Right renal cortex interstitium (tissue), 3 donors: ENCODE results near the gene TBX15. TPM values are rescaled to one million over a fixed set of nuclear protein-coding genes. Genes with fewer than 3 reads are reported as not detected.
"Not testable (repeated sequence)": the region's sequence is repeated elsewhere in the genome, so short reads cannot be mapped to it uniquely, and the experiment has no call there.

ENCODE experiments used
- DNase-seq, 3 donors: peaks; one replicate each; pipeline ENCODE4 v3.0.0-alpha.2; 2013; ENCODE audit warnings: low read depth in 3 of 3, low spot score in 2 of 3
- polyA plus RNA-seq, 3 donors: library from polyadenylated mRNA; unstranded; fragments of 120-200 nt; gene quantifications; one replicate each; pipeline ENCODE4 v1.2.1, GENCODE V29; 2013; ENCODE audit not compliant: insufficient read length in 3 of 3

TBX15 gene
- polyA plus RNA-seq, 3 donors, result 0.17 to 0.49 (median 0.31) TPM

DNA sequence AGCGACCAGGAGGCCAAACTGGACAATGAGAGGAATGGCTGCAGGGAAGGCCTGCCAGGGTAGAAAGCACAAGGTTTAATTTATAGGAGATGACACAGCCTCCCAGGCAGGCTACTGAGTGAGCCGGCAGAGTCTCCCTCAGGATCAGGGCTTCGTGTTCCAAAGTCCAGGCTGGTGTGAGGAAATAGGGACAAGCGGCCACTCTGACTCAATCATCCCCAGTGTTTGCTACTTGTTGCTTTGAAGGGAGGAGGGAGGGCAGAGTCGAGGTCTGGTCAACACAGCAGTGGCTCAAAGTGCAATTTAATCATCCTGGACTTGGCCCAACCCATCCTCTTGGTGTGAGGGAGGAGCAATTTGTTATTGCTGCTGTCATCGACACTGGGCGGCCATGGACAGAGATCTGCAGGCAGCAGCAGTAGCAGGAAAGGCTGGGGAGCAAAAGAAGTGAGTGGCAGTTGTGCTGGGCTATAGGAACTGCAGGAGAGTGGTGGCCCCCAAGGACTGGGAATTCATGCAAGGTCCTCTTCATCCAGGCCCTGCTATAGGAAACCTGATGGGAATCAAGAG lies 27.5 kb downstream of the TBX15 start:
- no peak for DNase-seq

DNA sequence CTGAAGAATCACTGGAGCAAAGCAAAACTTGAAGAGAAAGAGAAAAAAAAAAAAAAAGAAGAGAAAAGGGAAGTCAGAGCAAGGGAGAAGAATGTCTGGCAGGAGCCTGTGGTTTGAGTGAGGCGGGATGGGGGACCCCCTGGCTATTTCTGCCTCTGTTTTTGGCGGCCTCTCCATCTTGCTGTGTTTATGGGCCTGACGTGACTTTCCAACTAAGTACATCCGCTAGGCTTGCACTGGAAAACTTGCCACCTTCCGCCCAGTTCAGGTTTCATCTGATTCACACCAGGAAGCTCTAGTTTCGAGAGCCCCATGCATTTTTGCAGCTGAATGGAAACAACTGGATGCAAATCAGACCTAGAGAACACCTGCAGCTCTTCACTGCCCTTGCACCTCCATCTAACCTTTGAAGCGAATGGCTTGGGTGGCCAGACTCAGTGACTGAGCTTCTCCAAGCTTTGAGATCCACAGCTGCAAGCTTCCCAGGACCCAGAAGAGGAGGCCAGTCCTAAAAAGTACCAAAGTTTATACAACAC lies 28.0 kb downstream of the TBX15 start:
- no peak for DNase-seq

DNA sequence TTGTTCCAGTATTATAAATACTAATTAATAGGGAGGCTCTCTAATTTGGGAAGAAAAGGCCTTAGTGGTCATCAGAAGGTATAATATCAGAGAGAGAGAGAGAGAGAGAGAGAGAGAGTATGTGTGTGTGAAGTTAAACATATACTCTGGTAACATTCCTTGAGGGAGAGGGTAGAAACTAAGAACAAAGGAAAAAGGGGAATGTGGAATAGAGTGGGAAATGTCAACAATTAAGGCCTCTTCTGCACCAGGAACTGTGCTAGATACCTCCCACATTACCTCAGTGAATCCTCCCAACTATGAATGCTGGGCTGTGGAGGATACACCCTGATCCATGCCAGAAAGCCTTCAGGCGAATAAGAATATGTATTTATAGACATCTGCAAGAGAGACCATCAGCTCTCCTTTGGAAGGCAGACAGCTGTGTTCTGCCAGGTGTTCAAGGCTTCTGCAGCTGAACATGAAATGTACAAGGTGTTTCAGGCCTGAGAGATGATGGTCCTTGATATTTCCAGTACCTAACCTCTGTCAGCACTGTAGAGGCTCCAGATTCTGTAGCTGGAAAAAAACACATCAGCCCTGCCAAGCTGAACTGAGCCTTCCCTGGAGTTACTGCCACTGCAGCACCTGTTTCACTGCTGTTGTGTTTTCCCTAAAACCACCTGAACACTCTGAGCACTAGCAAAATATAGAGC lies 29.1 kb downstream of the TBX15 start:
- DNase-seq, result no peak

DNA sequence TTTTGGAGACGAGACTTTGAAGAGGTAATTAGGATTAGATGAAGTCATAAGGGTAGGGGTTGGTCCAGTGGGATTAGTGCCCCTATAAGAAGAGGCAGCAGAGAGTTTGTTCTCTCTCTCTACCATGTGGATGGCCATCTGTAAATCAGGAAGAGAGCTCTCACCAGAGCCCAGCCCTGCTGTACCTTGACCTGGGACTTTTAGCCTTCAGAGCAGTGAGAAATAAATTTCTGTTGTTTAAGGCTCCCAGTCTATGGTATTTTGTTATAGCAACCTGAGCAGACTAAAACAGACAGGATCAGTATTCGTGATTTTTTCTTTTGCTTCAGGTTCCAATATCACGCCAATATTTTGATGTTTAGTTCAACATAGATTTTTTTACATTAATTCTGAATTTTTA lies 30.0 kb downstream of the TBX15 start:
- no peak for DNase-seq

DNA sequence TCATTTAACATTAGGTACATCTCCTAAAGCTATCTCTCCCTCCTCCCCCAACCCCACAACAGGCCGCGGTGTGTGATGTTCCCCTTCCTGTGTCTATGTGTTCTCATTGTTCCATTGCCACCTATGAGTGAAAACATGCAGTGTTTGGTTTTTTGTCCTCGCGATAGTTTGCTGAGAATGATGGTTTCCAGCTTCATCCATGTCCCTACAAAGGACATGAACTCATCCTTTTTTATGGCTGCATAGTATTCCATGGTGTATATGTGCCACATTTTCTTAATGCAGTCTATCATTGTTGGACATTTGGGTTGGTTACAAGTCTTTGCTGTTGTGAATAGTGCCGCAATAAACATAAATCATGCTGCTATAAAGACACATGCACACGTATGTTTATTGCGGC lies 30.6 kb downstream of the TBX15 start:
- DNase-seq, result not testable (repeated sequence)

DNA sequence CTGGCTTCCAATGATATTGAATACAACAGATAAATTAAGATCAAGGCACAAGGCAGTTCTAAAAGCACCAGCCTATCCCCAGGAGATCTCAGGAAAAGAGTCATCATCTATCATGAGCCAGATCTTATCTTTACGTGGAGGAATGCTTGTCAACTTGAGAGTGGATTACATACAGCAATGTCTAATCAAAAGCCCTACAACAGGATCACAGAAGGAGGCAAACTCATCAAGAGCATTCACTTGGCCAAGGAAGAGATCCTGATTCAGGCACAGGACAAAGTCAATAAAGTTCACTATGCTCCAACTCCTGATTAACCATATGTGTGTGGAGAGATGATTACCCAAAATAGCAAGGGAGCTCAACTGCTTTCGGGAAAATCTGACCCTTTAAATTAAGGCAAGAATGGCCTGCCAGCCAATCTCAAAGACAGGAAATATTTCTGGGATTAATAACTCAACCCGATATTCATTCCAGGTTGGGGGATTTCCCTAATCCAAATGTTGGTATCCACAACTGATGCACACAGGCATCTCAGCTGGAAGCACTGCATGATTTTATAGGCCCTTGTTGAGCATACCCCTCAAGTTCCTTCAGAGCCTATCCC lies 33.7 kb downstream of the TBX15 start:
- no peak for DNase-seq

DNA sequence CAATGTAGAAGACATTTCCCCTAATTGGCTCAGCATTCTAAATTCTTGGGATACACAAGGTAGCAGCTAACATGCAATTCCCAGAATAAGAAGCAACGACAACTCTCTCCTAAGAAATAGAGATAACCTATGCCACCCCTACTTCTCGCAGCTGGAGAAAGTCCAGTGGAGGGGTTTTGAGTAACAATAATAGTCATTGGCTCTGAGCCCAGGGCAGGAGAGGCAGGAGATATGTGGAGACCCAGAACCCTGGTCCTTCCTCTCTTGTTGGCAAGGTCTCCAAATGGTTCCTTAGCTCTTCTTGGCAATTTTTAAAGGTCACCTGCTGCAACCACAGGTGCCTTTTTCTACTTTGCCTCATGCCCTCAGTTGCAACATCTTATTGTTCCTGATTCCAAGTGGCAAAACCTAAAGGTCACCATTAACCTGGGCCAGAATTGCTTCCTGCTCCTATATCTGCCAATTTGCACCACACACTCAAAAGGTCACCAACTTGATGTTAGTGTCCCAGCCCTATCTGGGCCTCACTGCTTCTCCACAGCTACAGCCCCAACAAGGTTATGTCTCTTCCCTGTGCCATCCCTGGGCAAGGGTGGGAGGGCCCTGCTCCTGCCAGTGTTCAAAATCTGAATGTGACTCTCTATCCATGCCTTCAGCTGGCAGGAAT lies 36.7 kb downstream of the TBX15 start:
- DNase-seq, result no peak

DNA sequence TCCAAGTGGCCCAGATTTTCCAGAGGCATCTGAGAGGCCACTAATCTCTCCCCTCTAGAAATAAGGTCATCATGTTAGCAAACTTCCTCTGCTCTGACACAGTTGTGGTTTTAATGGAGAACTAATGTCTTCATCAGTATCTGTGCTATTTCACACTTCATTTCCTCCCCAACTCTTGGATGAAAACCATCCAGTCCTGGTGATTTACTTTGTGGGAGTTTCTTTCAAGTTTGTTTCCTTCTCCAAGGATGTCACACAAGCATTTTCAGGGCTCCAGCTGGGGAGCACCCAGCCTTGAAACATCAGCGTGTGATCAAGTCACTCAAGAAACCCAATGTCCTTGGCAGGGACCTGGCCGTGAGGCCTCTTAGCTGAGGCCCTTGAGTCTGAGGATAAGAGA lies 38.8 kb downstream of the TBX15 start:
- no peak for DNase-seq

DNA sequence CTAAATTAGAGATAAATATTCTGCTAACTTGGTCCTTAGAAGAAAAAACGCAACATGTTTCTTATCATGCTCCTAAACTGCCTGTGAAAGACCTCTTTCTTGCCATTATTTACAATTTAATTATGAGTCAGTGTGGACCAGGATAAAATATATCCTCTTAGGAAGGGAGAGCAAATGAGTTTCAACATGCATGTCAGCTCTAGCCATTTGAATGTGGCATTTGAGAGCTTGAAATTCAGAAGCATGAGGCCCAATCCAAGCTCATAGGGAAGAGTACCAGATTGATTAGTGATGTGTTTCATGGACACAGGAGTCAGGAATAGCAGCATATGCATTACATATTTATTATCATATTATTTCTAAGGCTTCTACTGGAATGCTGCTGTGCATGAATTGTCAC lies 39.3 kb downstream of the TBX15 start:
- no peak for DNase-seq

DNA sequence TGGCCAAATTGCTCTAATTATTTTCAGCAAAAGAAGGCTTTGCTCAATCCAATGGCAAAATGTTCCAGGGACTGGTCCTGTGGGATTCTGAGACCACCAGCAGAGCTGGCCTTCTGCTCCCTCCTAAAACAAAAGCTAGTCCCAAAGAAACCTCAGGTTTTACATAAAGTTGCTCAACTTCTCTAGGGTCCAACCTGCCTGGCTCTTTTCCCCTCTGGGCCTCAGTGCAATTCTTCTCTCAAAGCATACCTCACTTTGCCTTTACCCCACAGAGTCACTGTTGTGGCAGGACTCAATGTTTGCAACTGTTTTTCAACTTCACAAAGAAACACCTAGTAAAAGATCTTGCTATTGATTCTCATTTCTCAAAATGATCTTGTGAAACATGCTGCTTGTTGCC lies 39.8 kb downstream of the TBX15 start:
- DNase-seq, result no peak

DNA sequence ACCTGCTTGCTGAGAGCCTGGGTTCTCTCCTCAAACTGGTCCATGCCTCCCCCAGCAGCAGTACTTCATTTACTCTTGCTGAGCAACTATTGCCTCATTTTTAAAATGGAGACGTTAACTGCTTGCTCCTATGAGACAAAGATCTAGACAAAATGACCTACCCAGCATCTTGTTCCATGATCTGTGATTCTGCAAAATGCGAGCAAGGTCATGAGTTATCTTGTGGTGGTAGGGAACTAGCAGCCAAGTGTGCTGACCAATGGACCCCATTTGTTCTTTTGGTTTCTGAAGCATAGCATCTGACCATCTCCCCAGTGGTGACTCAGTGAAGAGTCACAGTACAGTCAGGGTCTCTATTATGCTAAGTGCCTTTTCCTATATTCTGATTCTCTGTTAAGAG lies 40.4 kb downstream of the TBX15 start:
- no peak for DNase-seq

DNA sequence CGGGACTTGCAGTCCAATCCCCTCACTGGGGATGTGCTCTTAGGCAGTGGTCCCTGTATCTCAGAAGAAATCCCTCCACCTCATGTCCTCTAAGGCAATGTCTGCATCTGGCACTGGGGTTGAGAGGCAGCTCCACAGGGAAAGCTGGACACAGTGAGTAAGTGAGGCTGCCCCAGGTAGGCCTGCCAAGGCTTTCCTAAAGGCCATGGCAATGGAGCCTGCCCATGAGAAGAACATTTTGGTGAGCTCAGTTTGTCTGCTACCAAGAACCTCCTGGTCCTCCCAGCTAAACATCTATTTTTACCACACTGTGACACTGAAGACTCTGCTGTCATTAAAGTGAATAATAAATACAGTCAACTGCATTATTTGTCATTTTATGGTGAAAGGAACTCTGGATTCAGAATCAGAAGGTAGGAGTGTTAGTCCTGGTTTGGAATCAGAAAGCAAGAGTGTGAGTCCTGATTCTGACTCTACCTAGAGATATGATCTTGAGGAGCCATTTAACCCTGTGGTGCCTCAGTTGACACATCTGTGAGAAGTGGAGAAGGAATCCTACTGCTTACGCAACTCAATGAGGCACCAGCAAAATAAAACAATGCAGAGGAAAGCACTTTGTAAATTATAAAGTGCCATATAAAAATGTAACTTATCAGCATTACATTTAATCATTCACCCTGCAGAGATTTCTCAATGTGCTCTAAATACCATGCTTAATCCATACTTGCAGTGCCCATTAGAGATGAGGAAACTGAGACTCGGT lies 41.0 kb downstream of the TBX15 start:
- DNase-seq, result no peak

DNA sequence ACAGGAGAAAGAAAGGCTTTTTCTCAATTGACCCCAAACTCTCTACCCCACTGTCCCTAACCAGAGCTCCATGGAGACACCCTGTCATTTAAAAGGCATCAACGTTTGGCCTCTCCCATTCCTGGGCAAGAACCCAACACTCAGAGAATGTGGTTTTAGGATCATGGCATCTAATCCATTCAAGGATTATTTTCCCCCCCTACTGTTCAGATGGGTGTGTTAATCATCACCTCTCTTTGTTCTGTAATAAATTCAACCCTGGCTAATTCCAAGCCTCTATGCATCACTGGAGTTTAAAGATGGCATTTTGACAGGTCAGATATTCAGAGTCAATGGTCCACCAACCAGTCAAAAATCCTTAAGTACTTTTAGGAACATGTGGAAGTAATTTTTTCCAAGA lies 42.7 kb downstream of the TBX15 start:
- DNase-seq, result no peak

DNA sequence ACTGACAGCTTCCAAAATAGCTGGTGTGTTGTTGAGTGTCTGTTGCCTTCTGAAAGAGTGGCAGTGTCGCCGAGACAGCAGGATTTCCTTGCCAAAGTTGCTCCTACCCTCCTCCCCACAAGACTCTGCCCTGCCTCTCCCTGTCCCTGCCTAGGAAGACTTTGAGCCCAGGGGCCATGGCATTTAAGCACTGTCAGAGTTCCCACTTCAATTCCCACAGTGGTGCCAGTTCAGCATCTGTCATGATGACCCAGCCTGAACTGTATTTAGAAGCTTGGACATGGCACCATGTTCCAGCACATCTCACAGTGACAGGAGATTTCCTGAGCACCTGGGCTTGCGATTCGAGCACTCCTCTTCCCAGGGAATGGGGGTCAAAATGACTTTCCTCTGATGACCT lies 43.6 kb downstream of the TBX15 start:
- DNase-seq, result no peak

DNA sequence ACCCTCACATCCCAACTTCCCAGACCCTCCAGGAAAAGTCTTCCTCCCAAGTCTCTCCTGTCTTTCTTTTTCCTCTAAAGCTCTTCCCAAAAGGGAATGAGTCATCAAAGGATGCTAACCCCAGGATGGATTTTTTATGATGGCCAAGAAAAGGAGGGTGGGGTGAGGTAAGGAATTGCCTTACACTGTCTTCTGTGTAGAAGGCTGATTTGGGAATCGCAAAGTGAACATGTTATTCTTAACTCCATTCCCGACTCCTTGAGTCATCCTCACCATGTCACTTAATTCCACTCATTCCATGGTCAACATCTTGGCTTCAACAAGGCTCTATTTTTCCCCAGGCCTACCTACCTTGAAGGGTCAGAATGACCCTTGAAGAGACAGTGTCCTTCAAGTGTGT lies 44.0 kb downstream of the TBX15 start:
- no peak for DNase-seq

DNA sequence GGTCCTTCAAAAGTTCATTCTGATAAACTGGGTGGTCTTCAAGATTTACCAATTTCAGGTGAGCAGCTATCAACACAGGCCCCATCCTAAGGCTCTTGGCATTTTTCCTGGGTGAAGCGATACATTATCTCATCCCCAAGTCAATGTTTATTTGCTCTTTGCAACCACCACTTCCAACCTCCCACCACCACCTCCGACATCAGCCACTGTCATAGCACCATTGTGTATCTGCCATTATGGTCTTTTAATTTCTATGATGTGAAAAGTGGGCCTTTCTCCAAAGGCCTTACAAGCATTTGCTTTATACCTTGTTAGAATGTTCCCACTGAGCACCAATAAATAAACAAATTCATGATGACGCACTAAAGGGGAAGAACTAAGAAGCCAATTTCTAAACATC lies 47.2 kb downstream of the TBX15 start:
- no peak for DNase-seq

DNA sequence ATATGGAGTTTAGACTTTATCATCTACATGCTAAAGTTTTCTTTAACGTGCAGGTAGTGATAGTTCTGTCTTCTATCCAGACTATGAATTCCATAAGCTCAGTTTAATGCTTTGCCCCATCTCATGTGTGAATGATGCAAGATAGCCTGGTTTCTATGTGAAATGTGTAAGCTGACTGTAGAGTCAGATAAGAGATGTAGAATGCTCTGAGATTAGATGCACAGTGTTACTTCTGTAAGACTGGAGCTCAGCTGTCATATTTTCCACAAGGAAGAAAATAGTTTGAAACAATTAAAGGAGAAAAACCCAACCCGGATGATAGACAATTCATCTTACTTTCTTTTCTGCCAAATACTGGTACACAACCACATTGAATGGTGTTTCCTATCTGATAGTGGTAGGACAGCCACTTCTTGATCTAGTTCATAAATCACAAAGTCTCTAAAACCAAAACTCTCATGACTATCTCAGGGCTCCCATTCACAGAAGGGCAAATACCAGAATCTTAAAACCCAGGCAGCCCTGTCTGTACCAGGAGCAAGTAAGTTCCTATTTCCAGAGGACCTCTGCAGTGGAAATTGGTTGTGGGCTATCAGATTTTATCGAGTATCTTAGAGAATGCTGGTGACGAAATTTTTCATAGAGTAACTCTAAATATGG lies 50.6 kb downstream of the TBX15 start:
- DNase-seq, result no peak

DNA sequence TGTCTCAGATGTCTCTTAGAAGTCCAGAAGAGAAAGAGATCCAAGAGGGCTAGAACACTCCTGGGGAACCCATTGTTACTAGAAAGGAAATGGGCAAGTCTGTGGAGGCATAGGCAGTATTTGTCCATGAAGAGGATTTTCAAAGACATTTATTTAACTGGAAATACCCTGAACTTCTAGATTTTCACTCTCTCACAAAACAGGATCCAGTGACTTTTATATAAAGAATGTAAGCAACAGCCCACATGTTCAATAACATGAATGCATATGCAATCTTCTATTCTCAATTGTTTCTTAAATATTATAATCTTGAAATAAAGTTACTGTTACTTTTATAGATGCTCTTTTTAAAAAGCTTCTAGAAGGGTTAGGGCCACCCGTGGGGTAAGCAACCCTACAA lies 53.4 kb downstream of the TBX15 start:
- no peak for DNase-seq

DNA sequence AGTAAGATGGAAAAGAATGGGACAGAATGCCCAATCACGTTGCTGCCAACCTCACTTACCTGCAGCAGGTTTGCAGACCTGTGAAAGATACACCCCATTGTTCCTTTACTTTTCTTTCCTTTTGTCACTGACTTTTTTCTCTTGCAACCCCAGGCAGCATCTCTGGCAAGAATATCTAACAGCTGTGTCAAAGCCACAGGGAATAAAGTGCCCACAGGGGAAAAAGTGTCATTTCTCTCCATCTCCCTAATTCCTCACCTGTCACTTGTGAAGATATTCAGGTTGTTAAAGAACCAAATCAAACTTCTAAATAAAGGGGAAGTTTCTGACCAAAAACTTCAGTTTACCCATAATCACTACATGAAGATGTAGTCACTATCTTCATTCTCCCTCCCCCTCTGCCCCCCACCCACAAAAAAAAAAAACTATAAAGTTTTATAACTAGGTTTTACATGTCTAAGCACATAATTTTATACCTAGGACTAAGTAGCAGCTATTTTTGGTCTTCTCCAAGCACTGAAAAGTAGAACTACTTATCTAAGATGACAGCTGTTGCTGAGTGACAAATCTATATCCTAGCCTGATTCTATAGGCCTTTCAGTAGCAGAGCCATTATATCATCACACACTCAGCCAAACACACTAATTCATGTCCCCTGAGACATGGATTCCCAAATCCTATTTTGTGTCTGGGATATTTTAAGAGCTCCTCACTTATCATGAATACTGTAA lies 54.9 kb downstream of the TBX15 start:
- no peak for DNase-seq

DNA sequence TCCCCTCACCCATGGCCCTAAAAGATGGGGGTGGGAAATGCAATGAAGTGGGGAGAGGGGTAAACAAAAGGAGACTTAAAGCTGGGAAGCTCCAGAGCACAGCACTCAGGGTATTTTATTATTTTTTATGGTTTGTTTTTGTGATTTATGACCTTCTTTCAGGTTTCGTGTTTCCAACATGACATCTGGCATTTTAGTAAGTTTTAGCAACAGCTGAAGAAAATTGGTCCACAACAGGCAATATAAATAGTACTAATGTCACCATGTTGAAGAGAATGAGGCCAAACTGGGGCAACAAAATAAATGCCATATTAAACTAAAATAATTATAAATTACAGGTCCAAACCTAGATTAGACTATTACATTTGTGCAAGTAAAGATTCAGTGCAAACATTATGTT lies 56.3 kb downstream of the TBX15 start:
- DNase-seq, result no peak
